Adrenal gland (tissue), 12 donors: Measurements from ENCODE around the gene HOXD4. TPM values are rescaled to one million over a fixed set of nuclear protein-coding genes. Genes with fewer than 3 reads are reported as not detected.

Source experiments
- DNase-seq, 7 donors: peaks; one replicate each; pipeline ENCODE4 v3.0.0-alpha.2; 2019 to 2020
- H3K27ac ChIP-seq, 5 donors: fragments of 200-600 bp; sonication (generic) in 4 of 5; 1 replicate in 3 of 5; 2 replicates in 2 of 5; pipeline versions ENCODE4 v1.5.1 to v1.8.0; 2016 to 2020; ENCODE audit warnings: mild to moderate bottlenecking in 1 of 5
- H3K27me3 ChIP-seq: fragments of 200-600 bp; 2 replicates; pipeline ENCODE4 v1.8.0; 2021
- H3K36me3 ChIP-seq, 2 donors: fragments of 200-600 bp; replicated peaks in 1 of 2; 1 replicate in 1 of 2; 2 replicates in 1 of 2; pipeline versions ENCODE4 v1.5.1 to v1.8.0; 2018 to 2022
- H3K4me1 ChIP-seq, 2 donors: fragments of 200-600 bp; replicated peaks in 1 of 2; 1 replicate in 1 of 2; 2 replicates in 1 of 2; pipeline versions ENCODE4 v1.5.1 to v1.8.0; 2018 to 2021
- H3K4me3 ChIP-seq, 4 donors: fragments of 200-600 bp; sonication (generic) in 3 of 4; one replicate each; pipeline ENCODE4 v1.5.1; 2016 to 2018
- H3K9me3 ChIP-seq, 3 donors: fragments of 200-600 bp; sonication (generic) in 1 of 3; replicated peaks in 1 of 3; 1 replicate in 2 of 3; 2 replicates in 1 of 3; pipeline versions ENCODE4 v1.5.1 to v1.8.0; 2016 to 2021
- CTCF ChIP-seq, 6 experiments: fragments of 450-650 bp in 4 of 6; fragments of 200-600 bp in 2 of 6; sonication (generic) in 1 of 6; IDR thresholded peaks; 1 replicate in 5 of 6; 2 replicates in 1 of 6; pipeline versions ENCODE4 v1.5.1 to v1.8.0; 2016 to 2021; ENCODE audit warnings: antibody characterized with exemption in 6 of 6, mild to moderate bottlenecking in 2 of 6, moderate library complexity in 1 of 6
- POLR2A ChIP-seq, 2 donors: fragments of 450-650 bp; IDR thresholded peaks; one replicate each; pipeline ENCODE4 v1.6.1; 2017; ENCODE audit warnings: antibody characterized with exemption in 2 of 2, mild to moderate bottlenecking in 2 of 2, moderate library complexity in 1 of 2
- WGBS, 4 donors: extraction: QIAGEN DNeasy Blood & Tissue Kit in 2 of 4; methylation state at CpG; one replicate each; pipeline versions ENCODE4 v1.1.5 to v1.1.7; 2013 to 2017; 5-methylcytosine and 5-hydroxymethylcytosine counted together
- intact Hi-C, 2 donors: fragments of 100-400 bp; cut with DNase I; formaldehyde crosslinking; loops; one replicate each; pipeline versions ENCODE4 v1.14.1 to v1.15.0; 2022 to 2023
- polyA plus RNA-seq, 3 donors: library from polyadenylated mRNA; stranded (reverse); fragments of 200-250 nt in 2 of 3; fragments of 350-450 nt in 1 of 3; fragmentation: Illumina TruSeq in 1 of 3; extraction: RNeasy Lipid Tissue Mini Kit (QIAGEN cat#74804) in 1 of 3; gene quantifications; one replicate each; pipeline ENCODE4 v1.2.3, GENCODE V29; 2013 to 2014
- total RNA-seq, 9 donors: library from RNA; depleted of rRNA in 4 of 9; stranded (reverse); fragments of >200 nt in 4 of 9; fragments of 120-200 nt in 1 of 9; fragmentation: NEBNext Ultra II Directional in 1 of 9; extraction: Animal tissue kit (Norgen Biotek cat#: 25700) in 1 of 9; gene quantifications; one replicate each; pipeline versions ENCODE4 v1.1.0 to v1.2.4, GENCODE V29; 2013 to 2023
- donor health status: healthy with polysubstance abuse.
- donor health status: Bipolar disorder and iron deficiency.
- donor health status: DM: yes; HTN: yes; CAD: no.
- donor health status: DM: no; HTN: no; CAD: no.
- donor health status: DM: no; HTN: no; CAD: no.
- donor health status: DM: yes; HTN: yes; CAD: no.

The HOXD4 gene
- total and polyA plus RNA-seq, 12 donors = 1.9 to 38.5 (median 9.3) TPM

- DNase-seq = peak in 2 of 7 donors; percentile 21 to 48
Measured at GRCh38 chr2:176159663-176160250, 8.4 kb downstream of the HOXD4 start.

GRCh38 chr2:176160251-176160985, 9.1 kb downstream of the HOXD4 start:
- Histone ChIP-seq H3K27ac (no peak overlapping the region), H3K9me3 (no peaks in the 10 kb centered on the region), H3K4me3 (no peak overlapping the region), H3K27me3 (no peaks in the 10 kb centered on the region), H3K4me1 (no peaks in the 10 kb centered on the region), H3K36me3 (peaks cover 0 to 2% of the 10 kb centered on the region in 2 donors)
- TF ChIP-seq POLR2A (IDR thresholded peaks at IDR 0.05) (no peak), CTCF (IDR thresholded peaks at IDR 0.05) (no peak)
- DNase-seq = peak in 1 of 7 donors; percentile 49
- intact Hi-C loops = no loop called here
- WGBS, 4 donors = 43 to 52% (median 48%) methylated on average over 33 to 50 of the region's 50 CpGs

More at GRCh38 chr2:176159663-176160250, 8.4 kb downstream of the HOXD4 start:
- Histone ChIP-seq H3K4me3 (no peak overlapping the region), H3K27ac (no peak overlapping the region), H3K9me3 (no peaks in the 10 kb centered on the region), H3K4me1 (no peaks in the 10 kb centered on the region), H3K27me3 (no peaks in the 10 kb centered on the region), H3K36me3 (peaks cover 0 to 9% of the 10 kb centered on the region in 2 donors)
- 55 to 73% (median 61%) methylated on average over 3 to 44 of the region's 44 CpGs for WGBS, 4 donors
- intact Hi-C loops = no loop called here
- TF ChIP-seq POLR2A (IDR thresholded peaks at IDR 0.05) (no peak), CTCF (IDR thresholded peaks at IDR 0.05) (no peak)

- H3K4me1 ChIP-seq = no peaks in the 10 kb centered on the region
- 65 to 76% (median 73%) methylated on average over 22 of the region's 22 CpGs for WGBS, 4 donors
- H3K36me3 ChIP-seq = no peaks in the 10 kb centered on the region
Measured at GRCh38 chr2:176160986-176161824, 9.9 kb downstream of the HOXD4 start.

More at GRCh38 chr2:176160986-176161824, 9.9 kb downstream of the HOXD4 start:
- no peak for TF ChIP-seq CTCF (IDR thresholded peaks at IDR 0.05)
- Histone ChIP-seq H3K9me3 (no peaks in the 10 kb centered on the region), H3K27ac (no peak overlapping the region), H3K4me3 (no peak overlapping the region), H3K27me3 (no peaks in the 10 kb centered on the region)
- intact Hi-C loops = no loop called here
- DNase-seq = peak in 1 of 7 donors; percentile 45
